Neutrophil (primary cell): ENCODE results near the gene ATF6.

Source experiments
- H3K27ac ChIP-seq: fragments of 200-600 bp; sonication (generic); 2 replicates; pipeline ENCODE4 v1.5.1; 2016; ENCODE audit warnings: mild to moderate bottlenecking, moderate library complexity
- H3K27me3 ChIP-seq: fragments of 200-600 bp; sonication (generic); 2 replicates; pipeline ENCODE4 v1.6.0; 2016; ENCODE audit warnings: mild to moderate bottlenecking
- H3K36me3 ChIP-seq: fragments of 200-600 bp; sonication (generic); 2 replicates; pipeline ENCODE4 v1.5.1; 2017
- H3K4me1 ChIP-seq, 2 experiments: fragments of 200-600 bp in 1 of 2; sonication (generic) in 1 of 2; 1 replicate in 1 of 2; 2 replicates in 1 of 2; pipeline versions ENCODE4 v1.5.1 to v1.6.1; 2013 to 2016; ENCODE audit warnings: low read depth in 1 of 2, low read length in 1 of 2, mild to moderate bottlenecking in 1 of 2, moderate library complexity in 1 of 2; ENCODE audit not compliant: control insufficient read depth in 1 of 2, insufficient read depth in 1 of 2
- H3K4me3 ChIP-seq, 2 experiments: fragments of 200-600 bp in 1 of 2; sonication (generic) in 1 of 2; 1 replicate in 1 of 2; 2 replicates in 1 of 2; pipeline ENCODE4 v1.5.1; 2013 to 2016; ENCODE audit warnings: low read depth in 1 of 2, low read length in 1 of 2, mild to moderate bottlenecking in 1 of 2, moderate library complexity in 1 of 2
- H3K9me3 ChIP-seq: fragments of 200-600 bp; sonication (generic); 2 replicates; pipeline ENCODE4 v1.5.1; 2016
- TF ChIP-seq, protein P1 (sequence below): fragments of 200-600 bp; sonication (generic); IDR thresholded peaks from 2 replicates; pipeline ENCODE4 v1.5.1; 2016; ENCODE audit warnings: antibody characterized with exemption

The ATF6 gene

GRCh38 chr1:161737625-161738024 lies 28.5 kb upstream of the ATF6 start:
- Histone ChIP-seq H3K27ac (no peak overlapping the region), H3K27me3 (peaks cover 16% of the 10 kb centered on the region), H3K36me3 (no peaks in the 10 kb centered on the region), H3K4me1 (peaks cover 32 to 33% of the 10 kb centered on the region in 2 experiments), H3K4me3 (no peak overlapping the region), H3K9me3 (no peaks in the 10 kb centered on the region)
- TF ChIP-seq, protein P1, sequence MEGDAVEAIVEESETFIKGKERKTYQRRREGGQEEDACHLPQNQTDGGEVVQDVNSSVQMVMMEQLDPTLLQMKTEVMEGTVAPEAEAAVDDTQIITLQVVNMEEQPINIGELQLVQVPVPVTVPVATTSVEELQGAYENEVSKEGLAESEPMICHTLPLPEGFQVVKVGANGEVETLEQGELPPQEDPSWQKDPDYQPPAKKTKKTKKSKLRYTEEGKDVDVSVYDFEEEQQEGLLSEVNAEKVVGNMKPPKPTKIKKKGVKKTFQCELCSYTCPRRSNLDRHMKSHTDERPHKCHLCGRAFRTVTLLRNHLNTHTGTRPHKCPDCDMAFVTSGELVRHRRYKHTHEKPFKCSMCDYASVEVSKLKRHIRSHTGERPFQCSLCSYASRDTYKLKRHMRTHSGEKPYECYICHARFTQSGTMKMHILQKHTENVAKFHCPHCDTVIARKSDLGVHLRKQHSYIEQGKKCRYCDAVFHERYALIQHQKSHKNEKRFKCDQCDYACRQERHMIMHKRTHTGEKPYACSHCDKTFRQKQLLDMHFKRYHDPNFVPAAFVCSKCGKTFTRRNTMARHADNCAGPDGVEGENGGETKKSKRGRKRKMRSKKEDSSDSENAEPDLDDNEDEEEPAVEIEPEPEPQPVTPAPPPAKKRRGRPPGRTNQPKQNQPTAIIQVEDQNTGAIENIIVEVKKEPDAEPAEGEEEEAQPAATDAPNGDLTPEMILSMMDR, result no peak

DNA sequence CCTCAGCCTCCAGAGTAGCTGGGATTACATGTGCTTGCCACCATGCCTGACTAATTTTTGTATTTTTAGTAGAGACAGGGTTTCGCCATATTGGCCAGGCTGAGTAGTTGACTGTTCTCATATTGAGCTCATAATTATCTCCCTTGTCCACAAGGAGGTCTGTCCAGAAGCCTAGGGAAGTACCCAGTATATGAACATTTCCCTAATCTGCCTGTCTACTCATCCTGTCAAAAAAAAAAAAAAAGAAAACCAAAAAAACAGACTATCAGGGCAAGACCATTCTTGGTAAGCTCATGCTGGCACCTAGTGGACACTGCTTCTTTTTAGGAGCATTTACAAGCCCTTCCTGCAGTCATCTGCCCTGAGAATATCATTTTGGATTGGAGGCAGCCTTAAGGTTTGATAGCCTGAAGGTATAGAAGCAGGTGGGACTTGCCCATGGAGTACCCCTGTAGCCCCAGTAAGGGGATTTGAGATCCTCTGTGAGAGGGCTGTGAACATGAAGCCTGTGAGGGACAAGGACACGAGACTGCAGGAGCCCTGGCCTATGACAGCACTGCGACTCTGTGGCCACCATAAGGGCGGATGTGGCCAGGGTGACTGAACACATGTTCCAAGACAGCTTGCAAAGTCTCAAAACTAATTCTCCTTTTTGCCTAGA lies 27.4 kb upstream of the ATF6 start:
- H3K4me3 ChIP-seq, result no peak overlapping the region
- no peaks in the 10 kb centered on the region for H3K36me3 ChIP-seq
- H3K9me3 ChIP-seq, result no peaks in the 10 kb centered on the region
- H3K27ac ChIP-seq, result peak overlapping the region; percentile 37
- peaks cover 7% of the 10 kb centered on the region for H3K27me3 ChIP-seq
- H3K4me1 ChIP-seq, result peaks cover 32 to 33% of the 10 kb centered on the region in 2 experiments
- TF ChIP-seq, protein P1, result peak; percentile 54

- no peaks in the 10 kb centered on the region for H3K9me3 ChIP-seq
- no peaks in the 10 kb centered on the region for H3K36me3 ChIP-seq
- peak overlapping the region; percentile 37 for H3K27ac ChIP-seq
- H3K27me3 ChIP-seq, result peaks cover 13% of the 10 kb centered on the region
- no peak overlapping the region for H3K4me3 ChIP-seq
- peaks cover 32 to 33% of the 10 kb centered on the region in 2 experiments for H3K4me1 ChIP-seq
- TF ChIP-seq, protein P1, result no peak
Measured at GRCh38 chr1:161739865-161740566, 26.1 kb upstream of the ATF6 start.

GRCh38 chr1:161740921-161741320 lies 25.2 kb upstream of the ATF6 start:
- Histone ChIP-seq H3K9me3 (no peaks in the 10 kb centered on the region), H3K4me3 (no peak overlapping the region), H3K27me3 (peaks cover 22% of the 10 kb centered on the region), H3K4me1 (peaks cover 32 to 33% of the 10 kb centered on the region in 2 experiments), H3K36me3 (no peaks in the 10 kb centered on the region), H3K27ac (no peak overlapping the region)
- TF ChIP-seq, protein P1, result no peak

- H3K4me3 ChIP-seq, result no peak overlapping the region
- TF ChIP-seq, protein P1, result no peak
- H3K9me3 ChIP-seq, result no peaks in the 10 kb centered on the region
- peaks cover 37% of the 10 kb centered on the region for H3K27me3 ChIP-seq
- H3K27ac ChIP-seq, result no peak overlapping the region
- H3K4me1 ChIP-seq, result peaks cover 32 to 33% of the 10 kb centered on the region in 2 experiments
- no peaks in the 10 kb centered on the region for H3K36me3 ChIP-seq
Measured at GRCh38 chr1:161743231-161743630, 22.9 kb upstream of the ATF6 start.
